Erythroblast (primary cell): ENCODE measurements around the gene PRIMA1.

Experiments
- GATA1 ChIP-seq: IDR thresholded peaks from 2 replicates; pipeline ENCODE4 v1.6.1; 2011; ENCODE audit warnings: low read depth, mild to moderate bottlenecking, control low read depth, low read length, moderate library complexity
- POLR2A ChIP-seq: IDR thresholded peaks from 2 replicates; pipeline ENCODE4 v1.6.1; 2011; ENCODE audit warnings: mild to moderate bottlenecking, low read length

DNA sequence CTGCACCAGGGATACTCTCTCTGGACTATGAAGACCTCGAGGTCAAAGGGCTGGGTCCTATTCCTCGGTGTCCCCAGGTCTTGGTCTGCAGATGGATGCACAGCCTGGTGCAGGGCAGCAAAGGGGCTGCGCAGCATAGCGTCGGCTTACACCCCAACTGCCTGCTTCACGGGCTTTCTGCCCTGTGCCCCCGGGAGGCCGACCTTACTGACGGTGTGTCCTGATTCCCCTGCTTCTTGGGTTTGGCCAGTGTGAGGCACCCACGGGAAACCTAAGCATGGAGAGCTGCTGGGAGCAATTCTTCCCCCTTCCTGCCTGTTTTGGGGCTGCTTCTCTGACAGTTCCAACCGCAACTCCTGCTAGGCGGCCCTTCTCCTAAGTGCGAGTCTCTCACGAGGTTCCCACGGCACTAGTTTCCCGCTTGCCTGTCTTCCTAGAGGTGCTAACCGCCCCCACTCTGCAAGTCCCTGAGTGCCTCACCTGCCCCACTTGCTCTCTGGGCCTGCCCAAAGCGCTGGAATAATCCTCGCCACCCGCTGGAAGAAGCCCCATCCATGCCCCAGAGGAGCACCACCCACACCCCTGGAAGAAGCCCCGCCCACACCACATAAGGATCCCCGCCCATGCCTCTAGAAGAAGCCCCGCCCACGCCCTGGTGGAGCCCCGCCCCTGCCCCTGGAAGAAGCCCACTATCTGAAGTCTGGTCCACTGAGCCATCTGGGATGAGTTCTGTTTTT, 54.0 kb downstream of the PRIMA1 start:
- TF ChIP-seq POLR2A (no peak), GATA1 (no peak)
